Iris pigment epithelial cell (primary cell): ENCODE results near the gene SPDYE17.
A peak's percentile ranks its signal among the peaks of the same experiment; 100 is the strongest.
"Not testable (repeated sequence)": the region's sequence is repeated elsewhere in the genome, so short reads cannot be mapped to it uniquely, and the experiment has no call there.

ENCODE experiments used
- DNase-seq: peaks from one replicate; pipeline ENCODE4 v3.0.0-alpha.2; 2011; ENCODE audit warnings: low read depth

Gene SPDYE17

GRCh38 chr7:77032261-77032660, at the start of gene SPDYE17:
SPDYE17 (minus strand) TSS chr7:77032361; CDS start chr7:77030570, 1,791 bp downstream.
- DNase-seq, result not testable (repeated sequence)

GRCh38 chr7:77080236-77080635, 48.1 kb upstream of the SPDYE17 start:
- not testable (repeated sequence) for DNase-seq

GRCh38 chr7:77079624-77080023, 47.5 kb upstream of the SPDYE17 start:
- DNase-seq, result peak; percentile 5

- DNase-seq, result not testable (repeated sequence)
Observed at GRCh38 chr7:77079112-77079511, 47.0 kb upstream of the SPDYE17 start.

GRCh38 chr7:77077060-77077459, 44.9 kb upstream of the SPDYE17 start:
- DNase-seq, result not testable (repeated sequence)

- peak; percentile 17 for DNase-seq
Observed at GRCh38 chr7:77074786-77075396, 42.7 kb upstream of the SPDYE17 start.

GRCh38 chr7:77071108-77071507, 38.9 kb upstream of the SPDYE17 start:
- not testable (repeated sequence) for DNase-seq

GRCh38 chr7:77065869-77066268, 33.7 kb upstream of the SPDYE17 start:
- DNase-seq, result peak; percentile 7

GRCh38 chr7:77063732-77064131, 31.6 kb upstream of the SPDYE17 start:
- not testable (repeated sequence) for DNase-seq

- DNase-seq, result not testable (repeated sequence)
Observed at GRCh38 chr7:77062557-77062956, 30.4 kb upstream of the SPDYE17 start, which contains the start of gene SPDYE18. SPDYE18 (minus strand) TSS chr7:77062558; CDS start chr7:77060512, 2,046 bp downstream.

- DNase-seq, result not testable (repeated sequence)
Observed at GRCh38 chr7:77026349-77026748, 5.8 kb downstream of the SPDYE17 start.

- DNase-seq, result peak; percentile 21
Observed at GRCh38 chr7:77010074-77010680, 22.0 kb downstream of the SPDYE17 start.

- DNase-seq, result peak; percentile 37
Observed at GRCh38 chr7:77008000-77008399, 24.2 kb downstream of the SPDYE17 start.

GRCh38 chr7:77006127-77007110, 25.7 kb downstream of the SPDYE17 start:
- DNase-seq, result not testable (repeated sequence)

- DNase-seq, result not testable (repeated sequence)
Observed at GRCh38 chr7:77005461-77006057, 26.6 kb downstream of the SPDYE17 start.

GRCh38 chr7:77004151-77004550, 28.0 kb downstream of the SPDYE17 start:
- DNase-seq, result not testable (repeated sequence)

GRCh38 chr7:77003241-77003640, 28.9 kb downstream of the SPDYE17 start:
- DNase-seq, result not testable (repeated sequence)

GRCh38 chr7:77002678-77003233, 29.4 kb downstream of the SPDYE17 start:
- DNase-seq, result not testable (repeated sequence)

- not testable (repeated sequence) for DNase-seq
Observed at GRCh38 chr7:77002104-77002503, 30.1 kb downstream of the SPDYE17 start.

GRCh38 chr7:76999474-77000107, 32.6 kb downstream of the SPDYE17 start:
- not testable (repeated sequence) for DNase-seq
